Breast epithelium (tissue), 3 donors: ENCODE measurements around the gene KLHL22.

Experiments used
- POLR2A ChIP-seq: fragments of 450-650 bp; IDR thresholded peaks from one replicate; pipeline ENCODE4 v1.6.1; 2016; ENCODE audit warnings: antibody characterized with exemption, mild to moderate bottlenecking, moderate library complexity
- POLR2AphosphoS5 ChIP-seq, 3 donors: sonication (generic); formaldehyde crosslinking; IDR thresholded peaks; one replicate each; pipeline ENCODE4 v1.6.1; 2017; ENCODE audit warnings: antibody characterized with exemption in 3 of 3
- TF ChIP-seq, protein P1 (sequence below), 3 donors: fragments of 450-650 bp; IDR thresholded peaks; one replicate each; pipeline ENCODE4 v1.5.1; 2016 to 2017; ENCODE audit warnings: antibody characterized with exemption in 3 of 3, mild to moderate bottlenecking in 3 of 3, moderate library complexity in 3 of 3

DNA sequence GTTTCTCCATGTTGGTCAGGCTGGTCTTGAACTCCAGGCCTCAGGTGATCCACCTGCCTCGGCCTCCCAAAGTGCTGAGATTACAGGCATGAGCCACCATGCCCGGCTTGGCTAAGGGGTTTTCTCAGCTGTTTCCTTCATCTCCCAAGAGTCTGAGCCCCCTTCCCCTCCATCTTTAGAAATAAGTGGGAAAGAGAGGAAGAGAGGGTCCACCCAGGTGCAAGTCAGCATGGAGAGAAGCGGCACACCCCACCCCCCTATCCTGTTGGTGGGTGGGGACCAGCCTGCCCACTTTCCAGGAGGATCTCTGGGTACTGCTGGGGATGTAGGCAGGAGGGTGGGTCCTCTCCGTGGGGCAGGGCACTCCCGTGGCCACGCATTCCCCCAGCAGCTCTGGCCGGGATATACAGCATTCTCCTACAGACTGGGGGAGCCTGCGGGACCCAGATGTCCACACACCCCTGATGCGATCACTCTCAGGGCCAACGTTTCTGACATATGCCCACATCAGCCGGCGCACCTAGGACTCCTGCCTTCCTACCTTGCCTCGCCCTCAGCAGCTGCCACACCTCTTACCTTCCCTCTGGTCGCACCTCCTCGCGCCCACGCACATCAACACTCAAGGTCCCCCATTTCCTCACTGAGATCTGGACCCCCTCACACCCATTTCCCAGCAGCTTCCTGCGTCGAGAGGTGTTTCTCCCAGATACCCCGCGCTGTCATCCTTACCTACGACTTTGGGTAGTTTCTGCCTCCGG lies 66.9 kb downstream of the KLHL22 start:
- TF ChIP-seq, protein P1, sequence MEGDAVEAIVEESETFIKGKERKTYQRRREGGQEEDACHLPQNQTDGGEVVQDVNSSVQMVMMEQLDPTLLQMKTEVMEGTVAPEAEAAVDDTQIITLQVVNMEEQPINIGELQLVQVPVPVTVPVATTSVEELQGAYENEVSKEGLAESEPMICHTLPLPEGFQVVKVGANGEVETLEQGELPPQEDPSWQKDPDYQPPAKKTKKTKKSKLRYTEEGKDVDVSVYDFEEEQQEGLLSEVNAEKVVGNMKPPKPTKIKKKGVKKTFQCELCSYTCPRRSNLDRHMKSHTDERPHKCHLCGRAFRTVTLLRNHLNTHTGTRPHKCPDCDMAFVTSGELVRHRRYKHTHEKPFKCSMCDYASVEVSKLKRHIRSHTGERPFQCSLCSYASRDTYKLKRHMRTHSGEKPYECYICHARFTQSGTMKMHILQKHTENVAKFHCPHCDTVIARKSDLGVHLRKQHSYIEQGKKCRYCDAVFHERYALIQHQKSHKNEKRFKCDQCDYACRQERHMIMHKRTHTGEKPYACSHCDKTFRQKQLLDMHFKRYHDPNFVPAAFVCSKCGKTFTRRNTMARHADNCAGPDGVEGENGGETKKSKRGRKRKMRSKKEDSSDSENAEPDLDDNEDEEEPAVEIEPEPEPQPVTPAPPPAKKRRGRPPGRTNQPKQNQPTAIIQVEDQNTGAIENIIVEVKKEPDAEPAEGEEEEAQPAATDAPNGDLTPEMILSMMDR (IDR thresholded peaks at IDR 0.05) = no peak
- no peak for TF ChIP-seq POLR2AphosphoS5 (IDR thresholded peaks at IDR 0.05)
- TF ChIP-seq POLR2A = no peak
